SKM-1 (cell line): ENCODE results near the gene RCSD1.
"Not testable (repeated sequence)": the region's sequence is repeated elsewhere in the genome, so short reads cannot be mapped to it uniquely, and the experiment has no call there.

Experiments used
- DNase-seq: peaks from one replicate; lab custom pipeline; 2025; ENCODE audit not compliant: unreplicated experiment; lab: John Stamatoyannopoulos, UW

RCSD1 gene

DNA sequence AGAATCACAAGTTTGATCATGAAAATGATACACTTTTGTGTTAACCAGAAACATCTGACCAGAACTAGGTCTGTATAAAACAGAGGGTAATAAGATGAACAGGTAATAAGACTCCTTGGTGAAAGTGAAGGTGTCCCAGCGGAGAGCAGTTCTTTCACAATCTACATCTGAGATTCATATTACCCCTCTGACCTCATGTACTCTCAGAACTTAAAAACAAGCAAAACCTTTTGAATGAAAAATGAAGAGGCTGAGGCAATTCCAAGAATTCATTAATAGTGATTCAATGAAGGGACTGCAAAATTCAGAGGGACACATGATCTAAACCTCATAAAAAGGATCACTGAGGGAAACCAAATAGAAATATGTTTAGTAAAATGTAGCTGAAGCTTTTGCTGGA is 80.8 kb downstream of the RCSD1 start:
- no peak for DNase-seq

DNA sequence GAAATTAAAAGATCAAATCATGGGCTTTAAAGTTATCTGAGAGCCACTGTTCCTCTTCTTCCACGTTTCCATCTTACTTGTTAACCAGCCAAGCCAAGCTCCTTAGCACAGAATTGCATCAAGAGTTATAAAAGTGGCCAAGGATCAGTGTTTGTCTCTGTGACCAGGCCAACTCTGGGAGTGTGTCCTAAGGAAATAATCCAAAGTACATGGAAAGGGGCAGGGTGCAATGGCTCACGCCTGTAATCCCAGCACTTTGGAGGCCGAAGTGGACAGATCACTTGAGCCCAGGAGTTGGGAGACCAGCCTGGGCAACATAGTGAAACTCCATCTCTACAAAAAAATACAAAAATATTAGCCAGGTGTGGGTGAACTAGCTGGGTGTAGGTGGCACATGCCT is 81.8 kb downstream of the RCSD1 start:
- DNase-seq, result no peak

DNA sequence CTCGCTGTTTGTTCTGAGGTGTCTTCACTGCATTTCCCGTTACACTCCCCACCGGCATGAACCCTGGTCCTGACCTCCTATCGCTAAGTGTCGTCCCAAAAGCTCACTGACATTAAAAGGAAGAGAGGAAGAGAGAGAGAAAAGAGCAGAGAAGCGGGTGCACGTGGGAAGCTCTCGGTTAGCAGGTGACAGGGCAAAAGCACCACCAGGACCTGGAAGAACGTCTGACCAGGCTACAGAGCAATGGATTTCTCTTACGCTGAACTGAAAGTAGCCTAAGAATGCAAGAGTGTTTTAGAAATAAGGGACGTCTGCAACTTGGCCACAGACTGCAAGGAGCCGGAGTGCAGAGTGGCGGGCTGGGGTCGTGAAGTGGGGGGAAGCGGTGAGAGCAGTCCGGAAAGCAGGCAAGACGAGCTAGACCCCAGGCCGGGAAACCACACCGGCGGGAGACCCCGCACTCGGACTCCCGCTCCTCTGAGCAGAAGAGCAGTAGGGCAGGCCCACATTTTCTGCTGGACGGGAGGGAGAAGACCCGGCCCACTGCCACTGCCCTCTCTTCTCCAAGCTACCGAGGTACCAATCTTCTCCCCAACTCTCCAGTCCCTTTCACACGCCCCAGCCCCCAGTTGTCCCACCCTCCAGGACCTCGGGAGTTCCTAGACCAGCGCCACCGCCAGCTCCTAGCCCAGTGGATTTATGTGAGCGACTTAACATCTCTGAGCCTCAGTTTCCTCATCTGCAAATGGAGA is 83.5 kb downstream of the RCSD1 start:
- no peak for DNase-seq

DNA sequence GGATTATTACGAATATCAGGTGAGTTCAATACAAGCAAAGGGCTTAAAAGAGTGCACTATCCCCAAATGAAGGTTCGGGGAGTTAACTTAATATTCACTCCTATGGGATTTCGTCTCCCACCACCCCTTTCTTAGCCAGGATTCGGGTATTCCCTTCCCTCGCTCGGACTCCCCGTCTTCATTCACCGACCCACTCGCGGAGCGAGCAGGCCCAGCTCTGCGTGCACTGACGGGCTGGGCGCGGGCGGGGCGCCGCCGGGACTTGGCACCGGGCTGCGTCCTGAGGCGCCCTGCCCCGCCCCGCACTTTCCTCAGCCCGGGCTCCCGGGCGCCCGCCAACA is 84.0 kb downstream of the RCSD1 start:
- no peak for DNase-seq

DNA sequence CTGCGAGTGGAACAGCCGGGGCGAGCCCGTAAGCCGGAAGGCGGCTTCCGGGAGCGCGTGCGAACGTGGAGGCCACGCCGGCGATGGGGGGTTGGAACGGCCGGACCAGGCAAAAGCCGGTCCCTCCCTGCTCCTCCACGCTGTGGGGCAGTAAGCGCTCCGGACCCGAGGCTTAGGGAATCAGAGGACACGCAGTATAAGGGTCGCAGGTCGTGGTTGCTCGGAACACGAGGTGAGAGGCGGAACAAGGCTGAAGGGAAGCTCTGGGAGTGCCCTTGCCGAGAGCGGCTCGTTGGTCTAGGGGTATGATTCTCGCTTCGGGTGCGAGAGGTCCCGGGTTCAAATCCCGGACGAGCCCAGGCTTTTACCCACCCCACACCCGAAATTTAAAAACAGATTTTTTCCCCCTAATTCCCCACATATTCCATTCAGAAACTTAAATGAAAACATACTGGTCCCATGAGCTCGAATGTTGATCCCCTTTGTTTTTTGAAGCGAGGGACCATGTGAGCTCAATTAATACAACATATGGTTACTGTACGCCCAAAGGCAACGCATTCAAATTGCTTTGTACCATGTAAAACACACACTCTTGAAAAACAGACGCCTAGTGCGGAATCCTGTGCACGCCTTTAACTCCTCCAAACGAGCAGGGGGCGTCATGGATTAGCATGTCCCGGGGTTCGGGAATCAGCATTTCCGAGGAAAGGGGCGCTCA is 84.6 kb downstream of the RCSD1 start:
- DNase-seq, result peak; percentile 93

DNA sequence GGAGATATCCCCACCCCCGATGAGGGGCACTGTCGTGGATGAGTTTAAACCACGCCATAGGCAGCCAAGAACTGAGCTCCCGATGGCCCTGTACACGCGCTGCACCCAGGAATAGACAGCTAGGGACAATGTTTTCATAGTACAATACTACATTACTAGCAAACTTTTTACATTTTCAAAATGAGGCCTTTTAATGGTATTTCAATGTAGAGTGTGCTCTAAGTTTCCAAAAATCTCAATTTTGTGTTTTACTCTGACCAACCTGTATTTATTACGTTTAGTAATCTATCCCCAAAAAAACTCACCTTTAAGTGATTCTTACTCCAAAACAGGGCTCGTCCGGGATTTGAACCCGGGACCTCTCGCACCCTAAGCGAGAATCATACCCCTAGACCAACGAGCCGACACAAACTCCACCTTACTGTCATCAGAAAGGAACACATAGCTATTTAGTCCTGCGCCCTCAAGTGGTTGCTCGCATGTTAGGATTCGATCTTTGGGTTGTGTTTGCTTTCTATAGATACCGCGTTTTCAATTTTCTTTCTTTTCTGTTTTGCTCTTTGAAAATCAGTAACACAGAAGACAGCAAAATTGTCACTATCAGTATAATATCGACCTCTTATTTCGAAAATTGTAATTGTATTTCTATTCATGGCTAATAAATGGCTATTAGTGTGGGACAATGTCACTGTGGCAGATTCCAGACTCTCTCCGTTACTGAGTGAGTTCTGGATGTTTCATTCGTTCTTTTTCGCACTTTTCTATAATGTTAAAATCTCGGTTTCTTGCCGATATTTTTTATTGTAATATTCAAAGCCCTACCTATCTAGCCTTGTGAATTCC is 85.3 kb downstream of the RCSD1 start:
- DNase-seq, result peak; percentile 97

DNA sequence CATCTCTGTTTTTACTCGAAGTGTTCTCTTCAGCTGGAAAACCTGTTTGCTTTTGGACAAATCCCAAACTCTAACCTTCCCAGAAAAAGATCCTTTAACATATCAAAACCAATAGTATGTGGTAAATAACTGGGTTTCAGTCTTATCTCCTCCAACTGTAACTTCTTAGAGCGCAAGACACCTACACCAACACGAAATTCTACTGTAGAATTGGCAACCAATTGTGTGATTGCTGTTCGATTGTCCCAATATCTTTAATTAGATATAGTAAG is 85.9 kb downstream of the RCSD1 start:
- no peak for DNase-seq

DNA sequence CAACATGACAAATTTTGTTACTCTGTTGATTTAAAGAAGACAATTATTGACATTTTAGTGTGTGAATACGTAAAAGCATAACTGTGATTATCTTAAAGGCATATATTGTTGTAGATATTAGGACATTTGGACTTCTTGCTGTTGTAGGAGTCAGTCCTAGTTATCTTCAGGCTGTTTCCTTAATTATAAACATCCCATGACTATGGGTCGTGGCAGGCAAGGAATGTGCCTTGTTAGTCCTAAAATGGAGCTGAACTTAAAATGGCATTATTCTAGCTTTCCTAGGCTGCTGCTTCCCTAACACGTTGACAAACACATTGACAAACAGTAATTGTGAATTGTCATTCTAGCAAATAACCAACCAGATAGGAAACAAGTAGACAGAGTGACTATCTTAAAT is 87.3 kb downstream of the RCSD1 start:
- DNase-seq, result no peak

DNA sequence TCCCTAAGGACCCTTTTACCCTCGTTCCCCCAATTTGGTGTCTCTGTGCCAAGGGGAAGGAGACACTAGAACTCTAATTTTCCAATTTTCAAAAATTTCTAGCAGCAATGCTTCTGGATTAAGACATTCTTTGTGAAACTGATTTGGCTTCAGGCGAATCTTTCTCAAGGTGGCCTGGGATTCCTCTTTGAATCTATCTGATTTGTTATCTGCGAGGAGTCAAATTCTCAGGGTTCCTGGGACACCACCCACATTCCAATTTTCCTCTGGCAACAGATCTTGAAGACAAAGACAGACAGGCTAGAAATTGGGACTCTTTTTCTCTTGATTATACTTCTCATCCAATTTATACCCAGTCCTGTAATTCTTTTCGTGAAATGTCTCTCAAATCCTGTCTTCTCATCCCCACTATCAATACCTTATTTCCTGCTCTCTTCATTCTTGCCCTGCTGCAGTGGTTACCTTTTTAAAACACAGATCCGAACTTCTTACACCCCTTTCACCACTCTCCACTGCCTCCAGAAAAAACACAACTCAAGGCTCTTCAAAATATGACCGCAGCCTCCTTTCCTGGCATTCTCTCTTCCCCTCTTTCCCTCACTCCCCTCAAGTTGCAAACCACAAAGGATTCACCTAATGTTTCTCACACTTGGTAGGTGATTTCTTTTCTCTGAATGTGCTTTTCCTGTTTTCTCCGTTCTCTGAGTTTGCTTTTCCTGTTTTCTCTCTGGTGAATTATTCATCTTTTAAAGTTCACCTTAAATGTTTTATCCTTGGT is 89.1 kb downstream of the RCSD1 start:
- DNase-seq, result no peak

DNA sequence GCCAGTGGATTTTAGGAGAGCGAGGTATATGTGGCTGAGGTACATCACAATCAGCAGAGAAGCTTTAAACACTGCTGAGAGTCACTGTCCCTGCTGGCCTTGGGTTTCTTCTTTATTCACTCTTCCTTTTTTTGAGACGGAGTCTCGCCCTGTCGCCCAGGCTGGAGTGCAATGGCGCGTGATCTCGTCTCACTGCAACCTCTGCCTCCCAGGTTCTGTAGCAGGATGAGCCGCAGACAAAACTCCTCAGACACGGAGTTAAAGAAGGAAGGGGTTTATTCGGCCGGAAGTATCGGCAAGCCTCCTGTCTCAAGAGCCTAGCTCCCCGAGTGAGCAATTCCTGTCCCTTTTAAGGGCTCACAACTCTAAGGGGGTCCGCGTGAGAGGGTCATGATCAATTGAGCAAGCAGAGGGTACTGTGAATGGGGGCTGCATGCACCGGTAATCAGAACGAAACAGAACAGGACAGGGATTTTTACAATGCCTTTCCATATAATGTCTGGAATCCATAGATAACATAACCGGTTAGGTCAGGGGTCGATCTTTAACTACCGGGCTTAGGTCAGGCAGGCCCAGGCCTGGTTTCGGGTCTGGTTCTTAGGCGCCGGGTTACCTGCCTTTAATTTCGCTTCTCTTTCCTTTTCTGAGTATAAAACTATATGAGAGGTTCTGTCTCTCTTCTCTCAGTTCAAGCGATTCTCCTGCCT is 89.8 kb downstream of the RCSD1 start:
- not testable (repeated sequence) for DNase-seq

DNA sequence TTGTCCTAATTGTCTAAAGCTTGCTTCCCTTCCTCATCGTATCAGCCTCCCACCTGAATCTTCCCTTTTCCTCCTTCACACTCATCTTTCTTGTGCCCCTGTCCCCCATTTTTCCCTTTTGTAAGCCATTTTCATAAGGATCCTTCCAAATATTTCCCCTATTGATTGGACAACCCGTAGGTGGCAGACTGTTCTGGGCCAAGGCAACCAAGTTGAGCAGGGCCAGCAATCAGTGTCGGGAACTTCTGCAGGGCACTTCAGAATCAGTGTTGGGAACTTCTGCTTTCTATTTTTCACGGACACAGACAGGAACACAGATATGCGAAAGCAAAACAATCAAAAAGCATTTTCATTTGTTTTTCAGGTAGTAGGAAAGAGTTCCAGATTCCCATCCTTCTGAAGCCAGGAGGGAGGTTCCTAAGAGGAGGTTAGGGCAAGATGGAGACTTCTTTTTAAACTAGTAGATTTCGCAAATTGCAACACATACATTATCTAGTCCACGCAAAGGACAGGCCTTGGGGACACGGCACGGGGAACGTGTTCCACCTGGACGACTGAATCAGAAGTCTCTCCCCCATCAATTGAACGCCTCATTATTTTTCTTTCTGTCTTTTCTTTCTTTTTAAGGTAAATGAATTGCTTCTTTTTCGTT is 91.1 kb downstream of the RCSD1 start:
- DNase-seq, result peak; percentile 50

DNA sequence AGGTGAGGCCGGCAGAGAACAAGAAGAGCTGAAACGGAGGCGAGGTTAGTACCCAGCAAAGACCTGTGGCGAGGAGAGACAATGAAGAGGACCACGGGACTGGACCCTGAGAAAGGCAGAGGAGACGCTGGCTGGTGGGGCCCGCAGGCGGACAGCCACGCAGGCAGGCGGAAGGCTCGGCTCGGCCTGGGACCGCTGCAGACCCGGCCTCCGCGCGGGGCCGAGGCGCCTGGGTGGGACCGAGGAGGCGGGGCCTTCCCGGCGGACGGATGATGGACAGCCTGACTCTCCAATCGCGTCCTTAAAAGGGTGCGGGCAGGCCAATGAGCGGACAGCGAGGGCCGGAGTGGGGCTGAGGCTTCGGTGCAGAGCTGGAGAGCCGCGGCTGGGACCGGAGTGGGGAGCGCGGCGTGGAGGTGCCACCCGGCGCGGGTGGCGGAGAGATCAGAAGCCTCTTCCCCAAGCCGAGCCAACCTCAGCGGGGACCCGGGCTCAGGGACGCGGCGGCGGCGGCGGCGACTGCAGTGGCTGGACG is 91.7 kb downstream of the RCSD1 start, which contains the start of gene MPZL1:
MPZL1 (plus strand) TSS at position 366 of the 535 bp plus-strand sequence. CDS start 170 bp downstream, outside the sequence.
- DNase-seq, result peak; percentile 95

DNA sequence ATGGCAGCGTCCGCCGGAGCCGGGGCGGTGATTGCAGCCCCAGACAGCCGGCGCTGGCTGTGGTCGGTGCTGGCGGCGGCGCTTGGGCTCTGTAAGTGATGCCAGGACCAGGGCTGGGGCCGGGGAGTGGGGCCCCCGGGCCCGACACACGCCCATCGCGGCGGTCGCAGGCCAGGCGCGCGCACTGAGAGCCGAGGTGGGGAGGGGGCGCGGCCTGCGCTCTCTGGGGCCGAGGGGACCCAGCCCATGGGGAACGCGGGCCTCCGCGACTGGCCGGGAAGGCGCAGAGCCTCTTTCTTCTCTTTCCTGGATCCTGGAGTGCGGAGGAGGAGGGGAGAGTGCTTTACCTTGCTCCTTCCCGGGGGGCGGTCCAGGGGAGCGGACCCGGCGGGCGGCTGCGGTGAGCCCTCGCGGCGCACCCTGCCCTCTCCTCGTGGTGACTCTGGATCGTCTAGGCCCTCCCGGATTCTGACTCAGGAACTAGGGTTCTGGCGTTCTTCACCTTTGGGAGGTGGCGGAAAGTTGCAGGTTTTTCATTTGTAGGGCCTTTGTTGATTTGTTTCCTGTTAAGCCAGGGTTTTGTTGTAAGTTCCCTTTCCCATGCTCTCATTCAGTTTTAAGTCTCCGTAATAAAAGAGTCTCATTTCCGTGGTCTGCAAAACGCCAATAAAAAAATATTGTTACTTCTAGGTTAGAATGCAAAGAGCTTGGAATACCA is 92.3 kb downstream of the RCSD1 start:
- DNase-seq, result no peak

DNA sequence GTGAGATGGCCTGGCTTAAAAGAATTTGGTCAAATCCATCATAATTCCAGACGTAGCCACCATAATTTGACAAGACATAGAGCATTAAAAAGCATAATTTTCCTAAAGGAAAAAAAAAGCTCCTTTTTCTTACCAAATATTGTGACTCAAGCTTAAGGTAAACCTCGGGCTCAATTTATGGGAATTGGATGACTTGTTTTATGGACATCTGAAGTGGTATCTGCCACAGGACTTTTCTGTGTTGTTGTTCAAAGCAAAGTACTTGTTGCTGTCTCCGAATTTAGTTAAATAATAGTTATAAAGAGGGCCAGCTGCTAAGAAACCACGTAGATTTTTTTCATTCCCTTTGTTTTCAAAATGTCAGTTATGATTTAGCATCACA is 92.8 kb downstream of the RCSD1 start:
- DNase-seq, result no peak

DNA sequence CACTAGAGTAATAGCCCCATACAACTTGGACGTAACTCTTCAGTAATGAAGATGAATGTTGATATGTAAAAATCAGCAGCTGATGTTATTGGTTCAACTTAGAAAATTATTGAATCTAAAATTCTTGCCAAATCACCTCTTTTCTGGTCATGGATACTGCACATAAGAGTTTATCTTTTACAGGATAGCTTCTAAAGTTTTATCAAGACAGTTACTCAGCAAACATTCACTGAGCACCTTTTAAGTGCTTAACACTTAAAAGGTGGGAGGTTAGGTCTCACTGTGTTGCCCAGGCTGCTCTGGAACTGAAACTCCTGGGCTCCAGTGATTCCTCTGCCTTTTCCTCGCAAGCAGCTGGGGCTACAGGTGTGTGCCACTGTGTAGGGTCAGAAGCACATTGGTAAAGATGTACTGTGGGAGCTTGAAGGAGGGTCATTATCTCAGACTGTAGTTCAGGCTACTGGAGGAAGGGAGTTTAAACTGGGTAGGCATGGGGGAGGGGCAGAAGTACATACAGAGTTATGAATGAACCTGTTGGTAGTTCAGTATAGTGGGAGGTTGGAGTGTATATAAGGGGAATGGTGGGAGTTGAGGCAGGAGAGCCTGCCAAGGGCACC is 93.8 kb downstream of the RCSD1 start:
- no peak for DNase-seq

DNA sequence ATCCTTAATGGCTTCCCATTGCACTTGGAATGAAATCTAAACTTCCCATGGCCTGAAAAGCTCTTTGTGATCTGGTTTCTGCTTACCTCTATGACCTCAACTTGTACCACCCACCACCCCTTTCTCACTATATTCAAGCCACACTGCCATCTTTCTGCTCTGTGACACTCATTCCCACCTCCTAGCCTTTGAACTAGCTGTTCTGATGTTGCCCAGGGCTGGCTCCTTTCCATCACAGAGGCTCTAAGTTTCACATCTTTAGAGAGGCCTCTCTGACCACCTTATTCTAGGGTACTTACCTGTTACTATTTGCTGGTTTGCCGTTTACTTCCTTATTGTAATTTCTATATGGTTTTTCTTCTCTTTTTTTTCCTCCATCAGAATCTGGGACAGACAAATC is 96.0 kb downstream of the RCSD1 start:
- DNase-seq, result no peak

DNA sequence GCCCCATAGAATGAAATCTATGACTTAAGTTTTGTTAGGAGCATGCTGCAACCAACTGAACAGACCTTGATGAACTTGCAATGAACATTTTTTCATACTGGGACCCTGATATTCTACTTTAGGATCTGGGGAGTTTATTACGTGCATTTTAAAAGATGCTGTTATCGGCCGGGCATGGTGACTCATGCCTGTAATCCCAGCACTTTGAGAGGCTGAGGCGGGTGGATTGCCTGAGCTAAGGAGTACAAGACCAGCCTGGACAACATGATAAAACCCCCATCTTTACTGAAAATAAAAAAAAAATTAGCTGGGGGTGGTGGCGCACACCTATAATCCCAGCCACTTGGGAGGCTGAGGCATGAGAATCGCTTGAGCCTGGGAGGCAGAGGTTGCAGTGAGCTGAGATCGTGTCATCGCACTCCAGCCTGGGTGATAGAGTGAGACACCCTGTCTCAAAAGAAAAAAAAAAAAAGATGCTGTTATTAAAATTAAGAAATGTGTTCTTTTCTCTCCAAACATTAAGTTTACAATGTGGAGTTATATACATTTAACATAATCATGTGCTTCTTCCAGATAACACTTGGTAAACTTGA is 98.9 kb downstream of the RCSD1 start:
- no peak for DNase-seq

DNA sequence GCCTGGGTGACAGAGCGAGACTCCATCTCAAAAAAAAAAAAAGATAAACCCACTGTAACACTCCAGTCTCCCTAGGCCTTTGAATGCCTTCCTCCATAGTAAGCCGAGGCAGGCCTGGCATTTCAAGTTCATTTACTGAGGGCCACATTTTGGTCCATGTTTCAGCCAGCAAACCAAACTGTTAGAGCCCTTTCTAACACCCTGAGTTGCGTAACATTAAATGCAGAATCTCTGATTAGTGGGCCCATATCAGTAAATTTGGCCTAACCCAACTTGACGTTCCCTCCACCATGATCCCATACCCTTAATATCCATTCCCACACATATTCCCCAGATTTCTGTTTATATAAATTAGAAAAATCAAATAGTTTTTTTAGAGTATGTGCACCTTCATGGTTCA is 104.2 kb downstream of the RCSD1 start:
- DNase-seq, result no peak
